Right renal cortex interstitium (tissue), 3 donors: ENCODE measurements around the gene CLEC16A. TPM values are rescaled to one million over a fixed set of nuclear protein-coding genes. Genes with fewer than 3 reads are reported as not detected.
"Not testable (repeated sequence)": the region's sequence is repeated elsewhere in the genome, so short reads cannot be mapped to it uniquely, and the experiment has no call there.

Source experiments
- DNase-seq, 3 donors: peaks; one replicate each; pipeline ENCODE4 v3.0.0-alpha.2; 2013; ENCODE audit warnings: low read depth in 3 of 3, low spot score in 2 of 3
- polyA plus RNA-seq, 3 donors: library from polyadenylated mRNA; unstranded; fragments of 120-200 nt; gene quantifications; one replicate each; pipeline ENCODE4 v1.2.1, GENCODE V29; 2013; ENCODE audit not compliant: insufficient read length in 3 of 3

CLEC16A gene
- polyA plus RNA-seq, 3 donors: 22.1 to 26.3 (median 23.3) TPM

DNA sequence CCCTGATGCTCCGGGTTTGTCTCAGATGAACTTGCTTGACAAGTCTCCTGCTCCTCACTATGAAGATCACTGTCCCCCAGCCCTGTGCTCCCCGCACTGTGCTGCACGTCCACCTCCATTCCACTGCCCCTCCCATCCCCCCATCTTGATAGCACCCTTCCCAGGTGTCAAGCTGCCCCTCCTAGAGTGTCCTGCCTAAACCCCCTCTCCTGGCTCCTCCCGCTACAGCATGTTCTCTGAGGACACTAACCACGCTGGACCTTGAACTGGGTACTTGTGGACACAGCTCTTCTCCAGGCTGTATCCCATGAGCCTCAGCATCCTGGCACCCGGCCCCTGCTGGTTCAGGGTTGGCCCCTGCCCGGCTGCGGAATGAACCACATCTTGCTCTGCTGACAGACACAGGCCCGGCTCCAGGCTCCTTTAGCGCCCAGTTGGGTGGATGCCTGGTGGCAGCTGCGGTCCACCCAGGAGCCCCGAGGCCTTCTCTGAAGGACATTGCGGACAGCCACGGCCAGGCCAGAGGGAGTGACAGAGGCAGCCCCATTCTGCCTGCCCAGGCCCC, 20.6 kb upstream of the CLEC16A start:
- no peak for DNase-seq

GRCh38 chr16:10925285-10925684, 19.1 kb upstream of the CLEC16A start:
- DNase-seq: not testable (repeated sequence)

DNA sequence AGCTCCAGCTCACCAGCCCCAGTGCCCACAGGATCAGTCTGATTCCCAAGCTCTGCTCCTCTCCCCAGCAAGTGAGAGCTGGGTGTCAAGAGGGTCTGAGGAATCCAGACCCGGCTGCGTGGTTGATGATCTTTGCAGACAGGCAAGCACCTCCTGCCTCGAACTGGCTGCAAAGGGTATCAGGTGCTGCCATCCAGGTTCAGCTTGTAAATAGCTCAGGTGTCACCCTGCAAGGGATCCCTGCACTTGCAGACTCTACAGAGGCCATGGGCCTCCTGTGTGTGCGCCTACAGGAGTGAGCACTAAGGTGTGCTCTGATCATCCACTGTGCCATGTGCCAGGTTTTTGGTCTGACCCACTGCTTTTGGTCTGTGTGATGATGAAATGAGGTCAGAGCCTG, 18.3 kb upstream of the CLEC16A start:
- DNase-seq: no peak

GRCh38 chr16:10926867-10927266, 17.5 kb upstream of the CLEC16A start:
- DNase-seq: no peak

DNA sequence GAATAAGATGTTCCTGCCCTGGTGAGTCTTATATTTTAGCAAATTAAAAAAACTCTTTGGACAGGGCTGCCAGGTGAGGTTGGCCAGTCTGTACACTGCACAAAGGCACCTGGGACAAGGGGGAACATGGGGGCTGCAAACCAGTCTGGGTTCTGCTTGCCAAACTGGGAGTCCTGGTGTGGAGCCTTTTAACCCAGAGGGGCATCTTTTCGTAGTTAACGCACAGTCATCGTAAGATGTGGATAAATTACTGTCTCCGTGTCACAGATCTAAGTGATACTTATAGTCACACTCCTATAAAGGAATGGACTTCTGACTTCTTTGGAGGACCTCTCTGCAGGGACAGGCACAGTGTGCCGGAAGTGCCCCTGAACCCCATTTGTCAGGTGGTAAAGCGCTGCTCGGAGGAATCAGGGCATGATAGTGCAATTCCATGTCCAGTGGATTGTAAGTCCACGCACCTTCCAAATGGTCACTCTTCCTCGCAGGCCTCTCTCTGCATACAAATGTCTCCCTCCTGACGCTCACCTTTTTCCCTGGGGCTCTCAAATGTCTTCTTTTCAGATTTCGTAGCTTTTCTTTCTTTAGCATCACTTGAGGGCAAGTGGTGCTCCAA, 16.8 kb upstream of the CLEC16A start:
- DNase-seq: no peak

GRCh38 chr16:10929097-10929496, 15.3 kb upstream of the CLEC16A start:
- not testable (repeated sequence) for DNase-seq

GRCh38 chr16:10929853-10930754, 14.3 kb upstream of the CLEC16A start:
- no peak for DNase-seq

DNA sequence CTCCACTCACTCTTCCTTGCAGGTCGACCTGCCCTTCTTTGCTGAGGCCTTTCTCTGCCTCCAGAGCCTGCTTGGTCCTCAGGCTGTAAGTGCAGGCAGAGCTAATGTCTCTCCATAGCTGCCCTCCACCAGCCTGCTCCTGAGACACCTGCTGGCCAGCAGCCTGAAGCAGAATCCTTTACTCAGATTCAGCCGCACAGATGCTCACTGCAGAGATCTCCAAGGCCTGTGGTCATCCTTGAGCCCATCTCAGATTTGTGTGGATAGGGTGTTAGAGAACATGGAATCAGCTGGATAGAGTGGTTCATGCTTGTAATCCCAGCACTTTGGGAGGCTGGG, 13.6 kb upstream of the CLEC16A start:
- no peak for DNase-seq

- no peak for DNase-seq
Observed at GRCh38 chr16:10931134-10931533, 13.2 kb upstream of the CLEC16A start.

- no peak for DNase-seq
Observed at GRCh38 chr16:10931977-10932632, 12.3 kb upstream of the CLEC16A start.

DNA sequence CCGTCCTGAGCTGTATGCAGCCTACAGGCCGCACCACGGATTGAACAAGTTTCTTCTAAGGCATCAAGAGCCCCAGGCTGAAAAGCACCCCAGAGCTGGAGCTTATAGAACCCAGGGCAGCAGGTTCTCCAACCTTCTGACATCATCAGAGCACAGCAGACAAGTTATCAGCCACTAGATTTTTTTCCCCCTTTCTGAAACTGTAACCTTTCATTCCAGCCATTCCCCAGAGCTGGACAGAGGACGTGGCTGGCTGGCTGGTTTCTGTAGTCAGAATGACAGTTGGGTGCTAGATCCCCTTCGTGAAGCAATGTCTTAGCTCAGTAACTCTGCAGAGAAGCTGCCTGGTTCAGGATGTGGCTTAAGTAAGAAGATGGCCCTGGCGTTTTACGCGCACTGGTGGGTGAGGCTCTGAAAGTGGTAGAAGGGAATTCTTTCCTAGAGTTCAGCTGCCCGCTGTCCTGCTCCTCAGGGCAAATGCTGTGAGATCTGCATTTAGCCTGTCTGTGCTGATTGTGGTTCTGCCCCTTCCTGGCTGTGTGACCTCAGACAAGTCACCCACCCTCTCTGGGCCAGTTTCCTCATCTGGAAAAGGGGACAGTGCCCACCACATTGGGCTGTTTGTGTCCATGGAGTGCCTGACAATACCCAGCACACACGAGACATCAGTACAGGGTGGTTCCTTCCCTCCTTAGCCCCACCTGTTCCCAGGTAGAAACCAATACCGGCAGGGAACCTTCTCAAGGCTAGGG, 11.2 kb upstream of the CLEC16A start:
- DNase-seq: no peak

DNA sequence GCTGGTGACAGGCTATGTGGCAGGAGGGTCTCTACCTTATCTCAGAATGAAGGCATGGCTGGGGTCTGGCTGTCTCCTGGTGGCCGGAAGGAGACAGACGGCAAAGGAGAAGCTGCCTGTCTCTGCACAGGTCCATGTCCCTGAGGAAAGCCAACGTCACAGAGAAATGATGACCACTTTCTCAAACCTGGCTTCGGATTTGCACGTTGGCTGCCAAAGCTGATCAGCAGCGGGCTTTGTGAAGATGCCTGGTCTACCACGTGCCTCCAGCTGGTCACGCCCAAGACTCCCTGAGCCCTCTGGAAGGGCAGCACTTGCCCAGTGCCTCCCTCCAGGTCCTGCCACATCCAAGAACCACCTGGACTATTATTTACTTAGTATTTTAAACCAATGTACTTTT, 10.5 kb upstream of the CLEC16A start:
- DNase-seq: no peak

DNA sequence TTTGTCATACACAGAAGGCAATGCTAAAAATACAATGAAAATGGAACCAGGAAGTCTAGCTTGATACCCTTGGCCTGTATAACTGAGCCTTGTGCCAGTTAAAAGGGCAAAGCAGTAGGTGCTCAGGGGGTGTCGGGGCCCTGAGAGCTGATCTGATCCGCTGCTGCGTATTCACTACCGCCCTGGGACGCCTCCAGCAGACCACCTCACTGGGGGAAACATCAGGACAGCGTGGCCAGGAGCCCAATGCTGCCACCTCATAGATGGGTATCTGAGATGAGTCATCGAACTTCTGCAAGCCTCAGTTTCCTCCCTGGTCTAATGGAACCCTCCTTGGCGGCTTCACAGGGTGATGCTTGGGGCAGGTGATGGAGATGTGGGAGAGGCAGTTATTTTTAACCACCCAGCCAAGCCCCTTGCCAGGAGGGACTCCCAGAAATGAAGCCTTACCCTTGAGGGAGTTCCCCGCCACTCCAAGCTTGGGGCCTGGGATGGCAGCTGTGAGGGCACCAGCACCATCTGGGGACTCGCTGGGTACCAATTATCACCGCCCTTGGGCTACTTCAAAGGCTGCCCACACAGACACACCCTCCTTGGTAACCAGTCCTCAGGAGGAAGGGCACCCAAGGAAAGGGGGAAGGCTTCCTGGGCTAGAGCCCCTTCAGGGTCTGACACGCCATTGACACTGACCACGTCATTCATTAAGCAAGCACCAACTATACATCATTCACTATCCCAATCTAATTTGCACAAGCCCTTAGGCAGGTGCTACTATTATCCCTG, 9.8 kb upstream of the CLEC16A start:
- DNase-seq: no peak

DNA sequence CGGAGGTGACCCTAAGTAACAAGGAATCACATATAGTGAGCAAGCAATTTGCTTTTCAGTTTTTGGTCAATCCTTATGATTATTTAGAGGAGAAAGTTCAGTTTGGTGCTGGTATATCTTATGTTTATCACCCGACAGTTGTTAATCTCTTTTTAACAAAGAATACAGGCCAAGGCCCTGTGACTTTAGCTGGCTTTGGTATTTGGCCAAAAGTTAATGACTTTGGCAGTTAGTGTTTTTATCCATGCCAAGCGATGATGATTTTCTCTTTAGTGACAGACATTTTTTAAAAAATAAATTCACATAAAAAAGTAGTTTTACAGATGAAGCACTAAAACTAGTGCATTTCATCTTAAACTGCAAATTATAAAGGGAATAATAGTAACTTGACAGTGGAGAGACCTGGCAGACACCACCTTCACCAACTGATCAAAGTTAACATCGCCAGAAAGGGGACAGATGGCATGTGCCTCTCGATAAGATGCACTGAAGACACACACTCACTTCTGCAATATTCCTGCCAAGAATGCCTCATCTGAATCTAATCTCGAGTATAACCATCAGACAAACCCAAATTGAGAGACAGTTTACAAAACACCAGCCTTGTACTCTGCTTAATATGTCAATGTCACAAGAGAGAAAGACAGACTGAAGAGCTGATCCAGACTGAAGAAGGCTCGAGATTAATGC, 9.0 kb upstream of the CLEC16A start:
- DNase-seq: no peak

GRCh38 chr16:10936272-10936984, 7.9 kb upstream of the CLEC16A start:
- no peak for DNase-seq

GRCh38 chr16:10937068-10937859, 7.1 kb upstream of the CLEC16A start:
- no peak for DNase-seq

DNA sequence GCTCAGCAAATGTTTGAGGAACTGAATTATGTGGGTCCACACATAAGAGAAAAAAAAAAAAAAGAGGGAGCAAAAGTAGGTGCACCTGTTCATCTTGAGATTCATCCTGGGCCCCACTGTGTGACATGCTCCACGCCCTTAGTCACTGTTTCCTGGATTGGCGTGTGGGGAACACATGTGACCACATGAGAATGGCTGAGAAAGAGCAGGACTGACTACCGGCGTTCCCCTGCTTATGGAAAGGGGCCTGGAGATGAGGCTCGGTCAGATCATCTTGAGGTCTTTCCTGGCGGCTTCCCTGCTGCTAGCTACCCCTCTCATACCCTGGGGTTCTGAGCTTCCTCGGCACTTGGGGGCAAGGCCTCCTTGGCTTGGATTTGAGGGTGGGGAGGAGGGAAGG, 6.0 kb upstream of the CLEC16A start:
- DNase-seq: no peak
